Breast epithelium (tissue), 4 donors: ENCODE measurements around the gene LLPH. TPM values are rescaled to one million over a fixed set of nuclear protein-coding genes. Genes with fewer than 3 reads are reported as not detected.

Experiments used
- DNase-seq, 2 donors: peaks; one replicate each; pipeline ENCODE4 v3.0.0-alpha.2; 2019; ENCODE audit warnings: low spot score in 2 of 2
- H3K27ac ChIP-seq, 2 donors: fragments of 200-600 bp; sonication (generic) in 1 of 2; one replicate each; pipeline ENCODE4 v1.5.1; 2016 to 2019; ENCODE audit warnings: mild to moderate bottlenecking in 1 of 2
- H3K27me3 ChIP-seq, 2 donors: fragments of 200-600 bp; sonication (generic) in 1 of 2; one replicate each; pipeline versions ENCODE4 v1.5.1 to v1.6.0; 2017 to 2019; ENCODE audit warnings: control low read depth in 1 of 2, mild to moderate bottlenecking in 1 of 2
- H3K36me3 ChIP-seq: fragments of 200-600 bp; one replicate; pipeline ENCODE4 v1.5.1; 2019
- H3K4me1 ChIP-seq, 2 donors: fragments of 200-600 bp; sonication (generic); one replicate each; pipeline ENCODE4 v1.5.1; 2016 to 2019; ENCODE audit warnings: control low read depth in 1 of 2
- H3K4me3 ChIP-seq, 3 donors: fragments of 200-600 bp; sonication (generic); 1 replicate in 2 of 3; 2 replicates in 1 of 3; pipeline ENCODE4 v1.5.1; 2016 to 2019; ENCODE audit warnings: mild to moderate bottlenecking in 3 of 3, moderate library complexity in 2 of 3
- H3K9me3 ChIP-seq, 2 donors: fragments of 200-600 bp; sonication (generic) in 1 of 2; one replicate each; pipeline ENCODE4 v1.5.1; 2016 to 2019; ENCODE audit warnings: control low read depth in 1 of 2
- POLR2A ChIP-seq: fragments of 450-650 bp; IDR thresholded peaks from one replicate; pipeline ENCODE4 v1.6.1; 2016; ENCODE audit warnings: antibody characterized with exemption, mild to moderate bottlenecking, moderate library complexity
- POLR2AphosphoS5 ChIP-seq, 3 donors: sonication (generic); formaldehyde crosslinking; IDR thresholded peaks; one replicate each; pipeline ENCODE4 v1.6.1; 2017; ENCODE audit warnings: antibody characterized with exemption in 3 of 3
- intact Hi-C: fragments of 100-400 bp; cut with DNase I; formaldehyde crosslinking; loops from one replicate; pipeline ENCODE4 v1.15.1; 2023; ENCODE audit warnings: low total_unique reads
- total RNA-seq, 3 donors: library from RNA; depleted of rRNA; stranded (reverse); fragments of >200 nt; gene quantifications; one replicate each; pipeline ENCODE4 v1.1.0, GENCODE V29; 2016
- TF ChIP-seq, protein P1 (sequence below), 3 donors: fragments of 450-650 bp; IDR thresholded peaks; one replicate each; pipeline ENCODE4 v1.5.1; 2016 to 2017; ENCODE audit warnings: antibody characterized with exemption in 3 of 3, mild to moderate bottlenecking in 3 of 3, moderate library complexity in 3 of 3

Gene LLPH
- total RNA-seq, 3 donors from 2014 or later: 3.9 to 6.6 (median 6.1) TPM

DNA sequence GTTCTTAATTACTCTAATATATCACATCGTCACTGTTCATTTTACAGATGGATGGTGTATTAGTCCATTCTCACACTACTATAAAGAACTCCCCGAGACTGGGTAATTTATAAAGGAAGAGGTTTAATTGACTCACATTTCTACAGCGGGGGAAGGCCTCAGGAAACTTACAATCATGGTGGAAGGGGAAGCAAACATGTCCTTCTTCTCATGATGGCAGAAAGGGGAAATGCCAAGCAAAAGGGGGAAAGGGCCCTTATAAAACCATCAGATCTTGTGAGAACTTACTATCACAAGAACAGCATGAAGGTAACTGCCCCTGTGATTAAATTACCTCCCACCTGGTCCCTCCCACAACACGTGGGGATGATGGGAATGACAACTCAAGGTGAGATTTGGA lies 32.7 kb upstream of the LLPH start:
- Histone ChIP-seq H3K27ac (no peak overlapping the region), H3K4me1 (peaks cover 0 to 2% of the 10 kb centered on the region in 2 donors), H3K36me3 (no peaks in the 10 kb centered on the region), H3K4me3 (no peak overlapping the region), H3K27me3 (no peaks in the 10 kb centered on the region), H3K9me3 (peaks cover 0 to 7% of the 10 kb centered on the region in 2 donors)
- intact Hi-C loops: loop anchor here (1.0 kb wide), 1 partner anchor 8 kb away; no protein-coding TSS in a partner anchor
- no peak for DNase-seq
- TF ChIP-seq, protein P1, sequence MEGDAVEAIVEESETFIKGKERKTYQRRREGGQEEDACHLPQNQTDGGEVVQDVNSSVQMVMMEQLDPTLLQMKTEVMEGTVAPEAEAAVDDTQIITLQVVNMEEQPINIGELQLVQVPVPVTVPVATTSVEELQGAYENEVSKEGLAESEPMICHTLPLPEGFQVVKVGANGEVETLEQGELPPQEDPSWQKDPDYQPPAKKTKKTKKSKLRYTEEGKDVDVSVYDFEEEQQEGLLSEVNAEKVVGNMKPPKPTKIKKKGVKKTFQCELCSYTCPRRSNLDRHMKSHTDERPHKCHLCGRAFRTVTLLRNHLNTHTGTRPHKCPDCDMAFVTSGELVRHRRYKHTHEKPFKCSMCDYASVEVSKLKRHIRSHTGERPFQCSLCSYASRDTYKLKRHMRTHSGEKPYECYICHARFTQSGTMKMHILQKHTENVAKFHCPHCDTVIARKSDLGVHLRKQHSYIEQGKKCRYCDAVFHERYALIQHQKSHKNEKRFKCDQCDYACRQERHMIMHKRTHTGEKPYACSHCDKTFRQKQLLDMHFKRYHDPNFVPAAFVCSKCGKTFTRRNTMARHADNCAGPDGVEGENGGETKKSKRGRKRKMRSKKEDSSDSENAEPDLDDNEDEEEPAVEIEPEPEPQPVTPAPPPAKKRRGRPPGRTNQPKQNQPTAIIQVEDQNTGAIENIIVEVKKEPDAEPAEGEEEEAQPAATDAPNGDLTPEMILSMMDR (IDR thresholded peaks at IDR 0.05): no peak
- TF ChIP-seq POLR2AphosphoS5 (IDR thresholded peaks at IDR 0.05) (no peak), POLR2A (no peak)

DNA sequence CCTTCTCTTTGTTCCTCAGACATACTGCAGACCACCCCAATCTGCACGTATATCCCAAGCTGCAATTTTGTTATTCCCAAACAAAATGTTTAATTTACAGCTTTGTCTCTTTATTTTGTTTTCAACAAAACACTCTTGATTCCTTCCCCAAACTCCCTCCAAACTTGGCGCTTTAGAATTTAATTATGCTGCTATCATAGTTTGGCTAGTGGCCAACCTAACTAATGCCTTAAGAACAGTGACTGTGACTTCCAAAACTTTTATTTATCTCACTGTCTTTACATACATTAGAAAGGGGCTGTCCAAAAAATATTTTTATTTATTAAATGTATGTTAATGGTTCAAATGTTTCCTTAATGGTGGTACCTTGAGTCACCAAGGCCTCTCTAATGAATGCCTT lies 32.2 kb upstream of the LLPH start:
- Histone ChIP-seq H3K27me3 (no peaks in the 10 kb centered on the region), H3K4me3 (no peak overlapping the region), H3K27ac (no peak overlapping the region), H3K36me3 (no peaks in the 10 kb centered on the region), H3K9me3 (peaks cover 0 to 7% of the 10 kb centered on the region in 2 donors), H3K4me1 (no peaks in the 10 kb centered on the region)
- no peak for TF ChIP-seq POLR2AphosphoS5 (IDR thresholded peaks at IDR 0.05)
- TF ChIP-seq, protein P1 (IDR thresholded peaks at IDR 0.05): no peak
- TF ChIP-seq POLR2A: no peak
- no peak for DNase-seq
- intact Hi-C loops: loop anchor here (1.0 kb wide), 1 partner anchor 9 kb away; no protein-coding TSS in a partner anchor

GRCh38 chr12:66160704-66161103 lies 30.2 kb upstream of the LLPH start:
- intact Hi-C loops: no loop called here
- Histone ChIP-seq H3K36me3 (no peaks in the 10 kb centered on the region), H3K4me1 (no peaks in the 10 kb centered on the region), H3K9me3 (peaks cover 0 to 7% of the 10 kb centered on the region in 2 donors), H3K27me3 (no peaks in the 10 kb centered on the region), H3K27ac (no peak overlapping the region), H3K4me3 (no peak overlapping the region)
- TF ChIP-seq, protein P1 (IDR thresholded peaks at IDR 0.05): no peak
- TF ChIP-seq POLR2A (no peak), POLR2AphosphoS5 (IDR thresholded peaks at IDR 0.05) (no peak)
- no peak for DNase-seq

DNA sequence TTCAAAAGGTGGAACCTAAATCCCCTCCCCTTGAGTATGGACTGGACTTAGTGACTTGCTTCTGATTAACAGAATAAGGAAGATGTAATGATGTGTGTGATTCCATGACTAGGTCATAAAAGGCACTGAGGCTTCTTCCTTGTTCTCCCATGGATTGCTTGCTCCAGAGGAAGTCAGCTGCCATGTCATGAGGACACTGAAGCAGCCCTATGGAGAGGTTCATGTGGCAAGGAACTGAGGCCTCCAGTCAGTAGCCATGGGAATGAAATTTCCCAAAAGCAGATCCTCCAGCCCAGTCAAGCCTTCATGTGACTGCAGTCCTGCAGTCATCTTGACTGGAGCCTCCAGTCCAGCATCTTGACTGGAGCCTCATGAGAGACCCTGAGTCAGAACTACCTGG lies 28.6 kb upstream of the LLPH start:
- Histone ChIP-seq H3K27me3 (no peaks in the 10 kb centered on the region), H3K27ac (no peak overlapping the region), H3K4me1 (no peaks in the 10 kb centered on the region), H3K4me3 (no peak overlapping the region), H3K9me3 (peaks cover 0 to 7% of the 10 kb centered on the region in 2 donors), H3K36me3 (no peaks in the 10 kb centered on the region)
- intact Hi-C loops: no loop called here
- DNase-seq: no peak
- no peak for TF ChIP-seq POLR2AphosphoS5 (IDR thresholded peaks at IDR 0.05)
- TF ChIP-seq, protein P1 (IDR thresholded peaks at IDR 0.05): no peak
- no peak for TF ChIP-seq POLR2A

GRCh38 chr12:66156654-66157053 lies 26.1 kb upstream of the LLPH start:
- no peaks in the 10 kb centered on the region for H3K4me1 ChIP-seq
- no peak overlapping the region for H3K27ac ChIP-seq
- intact Hi-C loops: no loop called here
- TF ChIP-seq POLR2A (no peak), POLR2AphosphoS5 (IDR thresholded peaks at IDR 0.05) (no peak)
- TF ChIP-seq, protein P1 (IDR thresholded peaks at IDR 0.05): no peak
- H3K36me3 ChIP-seq: no peaks in the 10 kb centered on the region
- no peak for DNase-seq
- H3K4me3 ChIP-seq: no peak overlapping the region
- peaks cover 0 to 7% of the 10 kb centered on the region in 2 donors for H3K9me3 ChIP-seq
- no peaks in the 10 kb centered on the region for H3K27me3 ChIP-seq
